HL-60/S4 treated with phorbol 12-myristate 13-acetate at 8.2 ng/mL for 4 days and 3 days (cell line): ENCODE results near the gene MICOS13.
"Not testable (repeated sequence)": the region's sequence is repeated elsewhere in the genome, so short reads cannot be mapped to it uniquely, and the experiment has no call there.

Source experiments
- in situ Hi-C: fragments of 300-500 bp; cut with MboI; formaldehyde crosslinking; loops from 2 replicates; pipeline ENCODE4 v1.15.0; 2022; ENCODE audit warnings: low sequenced_read_pairs

Gene MICOS13

GRCh38 chr19:5700455-5701092, 20.3 kb upstream of the MICOS13 start:
- in situ Hi-C loops: no loop called here

DNA sequence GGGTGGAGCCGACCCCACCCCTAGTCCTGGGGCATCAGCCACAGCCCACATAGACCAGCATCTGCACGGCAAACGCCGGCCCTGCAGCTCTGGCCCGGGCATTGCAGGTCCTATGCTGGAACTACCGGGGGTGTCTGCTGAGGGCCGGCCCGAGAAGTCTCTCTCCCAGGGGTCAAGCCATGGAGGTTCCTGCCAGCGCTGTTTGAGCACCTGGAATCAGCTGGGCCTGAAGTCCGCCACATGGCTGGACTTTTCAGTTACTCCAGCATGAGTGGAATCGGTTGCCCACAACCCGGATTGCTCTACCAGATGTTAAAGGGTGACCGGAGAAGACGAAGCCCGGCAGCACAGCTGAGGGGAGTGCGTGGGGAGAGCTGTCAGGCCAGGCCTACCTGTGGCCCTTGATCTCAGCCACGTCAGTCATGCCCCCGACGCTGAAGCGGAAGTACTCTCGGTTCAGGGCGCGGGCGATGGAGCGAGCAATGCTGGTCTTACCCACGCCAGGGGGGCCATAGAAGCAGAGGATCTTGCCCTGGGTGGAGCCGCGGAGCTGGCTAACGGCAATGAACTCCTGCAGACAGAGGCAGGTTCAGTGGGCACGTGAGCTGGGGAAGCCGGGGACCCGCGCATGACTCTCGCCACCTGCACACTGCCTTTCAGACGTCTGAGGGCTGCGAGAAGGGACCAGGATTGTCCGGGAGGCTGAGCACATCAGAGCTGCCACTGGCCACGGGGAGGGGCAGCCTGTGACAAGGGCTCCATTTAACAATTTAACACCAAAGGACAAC, 18.5 kb upstream of the MICOS13 start:
- in situ Hi-C loops: no loop called here

DNA sequence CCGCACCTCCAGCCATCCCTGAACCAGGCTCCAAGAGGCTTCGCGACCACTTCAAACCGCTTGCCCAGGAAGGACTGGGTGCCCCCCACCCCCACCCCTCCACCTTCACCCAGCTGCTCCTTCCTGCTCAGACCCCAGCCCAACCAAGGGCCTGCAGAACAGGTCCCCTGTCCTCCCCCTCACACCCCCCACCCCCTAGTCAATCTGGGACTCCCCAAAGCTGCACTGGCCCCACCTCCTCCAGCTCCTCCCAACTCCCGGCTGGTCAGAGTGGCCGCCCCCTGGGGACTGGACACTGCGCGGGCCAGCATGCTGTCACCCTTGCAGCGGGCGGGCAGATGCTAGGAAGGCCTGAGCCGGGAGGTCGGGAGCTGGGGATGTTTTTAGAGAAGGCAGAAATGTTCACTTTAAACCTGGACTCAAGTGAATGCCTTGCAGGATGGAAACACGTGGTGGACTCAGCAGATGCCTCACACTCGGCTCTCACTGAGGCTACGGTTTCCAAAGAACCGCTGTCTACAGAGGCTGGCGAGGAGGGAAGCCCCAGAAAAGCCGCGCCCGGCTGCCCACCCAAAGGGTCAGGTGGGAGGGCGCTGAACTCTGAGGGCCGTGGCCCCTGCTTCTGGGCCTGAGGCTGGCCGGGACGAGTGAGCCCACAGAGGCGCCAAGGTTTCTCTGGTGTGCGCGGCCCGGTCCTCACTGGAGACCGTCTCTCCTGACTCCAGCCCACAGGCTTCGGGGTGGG, 17.7 kb upstream of the MICOS13 start:
- in situ Hi-C loops: no loop called here

DNA sequence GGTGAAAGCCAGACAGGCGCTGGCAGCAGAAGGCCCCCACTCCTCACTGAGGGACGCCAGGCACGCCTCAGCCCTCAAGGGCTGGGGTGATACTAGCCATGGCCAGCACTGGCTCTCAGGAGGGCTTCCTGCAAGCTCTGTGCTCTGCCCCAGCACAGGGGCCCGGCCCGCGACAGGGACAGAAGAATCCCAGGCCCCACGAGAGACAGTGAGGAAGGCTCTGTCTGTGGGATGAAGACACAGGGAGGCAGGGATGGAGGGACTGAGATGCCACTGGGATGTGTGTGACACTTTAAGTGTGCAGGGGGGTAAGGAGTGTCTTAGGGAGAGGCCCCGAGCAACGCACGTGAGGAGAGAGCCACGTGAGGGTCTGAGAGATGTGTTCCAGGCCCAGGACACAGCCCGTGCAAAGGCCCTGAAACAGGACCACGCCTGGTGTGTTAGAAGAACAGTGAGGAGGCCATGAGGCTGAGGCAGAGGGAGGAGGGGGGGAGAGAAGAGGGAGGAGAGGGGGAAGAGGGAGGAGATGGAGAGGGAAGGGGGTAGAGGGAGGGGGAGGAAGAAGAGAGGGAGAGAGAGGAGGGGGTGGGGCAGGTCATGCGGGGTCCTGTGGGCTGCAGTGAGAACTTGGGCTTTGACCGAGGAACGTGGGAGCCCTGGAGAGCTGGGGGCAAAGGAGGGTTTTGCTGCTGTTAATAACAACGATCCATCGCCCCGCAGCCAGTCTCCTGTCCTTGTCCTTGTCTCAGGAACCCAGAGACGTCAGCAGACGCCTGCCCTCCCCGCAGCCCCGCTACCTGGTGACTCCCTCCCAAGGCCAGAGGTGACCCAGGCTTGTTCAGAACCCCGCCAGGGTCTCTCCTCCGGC, 16.9 kb upstream of the MICOS13 start:
- in situ Hi-C loops: no loop called here

GRCh38 chr19:5696196-5697021, 16.1 kb upstream of the MICOS13 start:
- in situ Hi-C loops: no loop called here

- in situ Hi-C loops: no loop called here
These were observed 15.4 kb upstream of the MICOS13 start for GRCh38 chr19:5695649-5696195.

DNA sequence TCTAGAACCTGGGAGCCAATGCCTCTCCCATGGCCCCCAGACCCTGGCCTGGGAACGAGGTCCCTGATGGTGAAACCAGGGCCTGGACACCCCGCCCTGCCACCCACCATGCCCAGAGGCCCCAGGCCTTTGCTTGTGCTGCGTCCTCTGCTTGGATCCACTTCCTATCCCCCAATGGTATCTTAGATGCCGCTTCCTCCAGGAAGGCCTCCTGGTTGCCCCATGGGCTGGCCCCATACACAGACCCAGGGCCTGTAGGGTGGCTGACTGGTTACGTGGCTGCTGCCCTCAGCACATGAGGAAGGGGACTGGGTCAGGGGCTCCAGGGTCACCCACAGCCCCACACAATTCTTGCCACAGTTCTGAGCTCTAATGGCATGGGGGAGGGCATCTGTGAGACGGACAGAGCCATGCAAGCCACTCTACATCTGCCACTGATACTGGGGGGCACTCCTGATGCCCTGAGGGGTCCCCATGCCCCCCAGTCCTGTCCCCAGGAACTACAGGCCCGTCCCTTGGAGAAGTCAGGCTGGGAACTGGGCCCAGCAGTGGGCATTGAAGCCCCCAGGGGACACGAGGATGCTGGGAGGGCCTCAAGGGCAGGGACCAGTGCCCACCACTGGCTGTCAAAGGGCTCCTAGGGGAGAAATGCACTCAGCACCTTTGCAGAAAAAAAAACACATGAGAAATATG, 14.8 kb upstream of the MICOS13 start:
- in situ Hi-C loops: no loop called here

- in situ Hi-C loops: no loop called here
These were observed 14.0 kb upstream of the MICOS13 start for GRCh38 chr19:5694167-5694955.

DNA sequence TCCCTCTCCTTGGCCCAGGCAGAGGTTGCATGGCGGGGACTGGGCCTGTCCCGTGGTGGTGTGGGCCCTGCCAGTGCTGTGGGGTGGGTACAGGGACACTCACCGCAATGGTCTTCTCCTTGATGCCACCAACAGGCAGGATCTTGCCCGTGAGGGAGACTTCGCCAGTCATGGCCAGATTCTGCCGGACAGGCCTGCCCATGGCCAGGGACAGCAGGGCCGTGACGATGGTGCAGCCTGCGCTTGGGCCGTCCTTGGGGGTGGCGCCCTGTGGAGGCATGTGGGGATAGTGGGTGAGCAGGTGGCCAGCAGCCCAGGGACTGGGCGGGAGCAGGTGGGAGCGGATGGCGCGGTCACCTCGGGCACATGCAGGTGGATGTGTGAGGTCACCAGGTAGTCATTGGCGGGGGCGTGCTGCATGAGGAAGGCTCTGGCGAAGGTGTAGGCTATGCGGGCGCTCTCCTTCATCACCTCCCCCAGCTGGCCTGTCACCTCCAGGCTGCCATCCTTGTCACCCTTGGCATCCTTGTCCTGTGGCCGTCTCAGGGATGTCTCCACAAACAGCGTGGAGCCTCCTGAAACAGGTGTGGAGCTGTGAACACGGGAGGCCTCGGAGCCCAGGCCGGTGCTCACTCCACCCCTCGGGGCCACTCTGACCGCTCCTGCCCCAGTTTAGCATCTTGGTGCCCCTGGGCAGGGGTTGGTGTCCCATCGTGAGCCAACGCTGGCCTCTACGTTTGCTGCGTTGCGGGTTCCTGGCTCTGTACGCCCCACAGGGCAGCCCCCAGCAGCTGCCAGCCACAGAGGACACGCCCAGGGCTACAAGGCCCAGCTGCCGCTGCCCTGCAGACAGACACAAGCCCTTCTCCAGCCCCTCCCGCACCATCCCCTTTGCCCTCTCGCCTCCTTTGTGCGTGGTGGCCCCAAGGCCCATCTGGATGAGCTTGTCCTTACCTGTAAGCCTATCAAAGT, 13.2 kb upstream of the MICOS13 start:
- in situ Hi-C loops: no loop called here

DNA sequence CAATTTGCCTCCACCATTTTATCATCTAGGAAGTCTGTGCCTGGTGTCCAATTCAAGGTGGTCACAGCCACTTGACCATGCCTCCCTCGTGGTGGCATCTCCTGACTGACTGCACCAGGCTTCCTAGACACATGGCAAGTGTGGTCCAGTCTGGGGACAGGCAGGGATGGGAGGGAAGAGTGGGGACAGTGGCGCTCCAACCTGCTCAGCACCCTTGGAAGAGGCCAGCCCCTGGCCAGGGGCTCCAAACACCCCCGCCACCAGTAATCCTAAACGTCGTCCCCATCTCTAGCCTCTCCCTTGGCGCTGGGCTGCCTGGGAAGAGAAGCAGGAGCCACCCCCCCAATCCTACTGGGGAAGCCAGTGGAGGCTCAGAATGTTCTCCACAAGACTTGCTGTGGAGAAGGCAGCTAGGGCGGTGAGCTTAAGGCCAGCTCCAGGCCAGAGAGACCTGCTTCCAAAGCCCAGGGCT, 12.4 kb upstream of the MICOS13 start:
- in situ Hi-C loops: no loop called here

DNA sequence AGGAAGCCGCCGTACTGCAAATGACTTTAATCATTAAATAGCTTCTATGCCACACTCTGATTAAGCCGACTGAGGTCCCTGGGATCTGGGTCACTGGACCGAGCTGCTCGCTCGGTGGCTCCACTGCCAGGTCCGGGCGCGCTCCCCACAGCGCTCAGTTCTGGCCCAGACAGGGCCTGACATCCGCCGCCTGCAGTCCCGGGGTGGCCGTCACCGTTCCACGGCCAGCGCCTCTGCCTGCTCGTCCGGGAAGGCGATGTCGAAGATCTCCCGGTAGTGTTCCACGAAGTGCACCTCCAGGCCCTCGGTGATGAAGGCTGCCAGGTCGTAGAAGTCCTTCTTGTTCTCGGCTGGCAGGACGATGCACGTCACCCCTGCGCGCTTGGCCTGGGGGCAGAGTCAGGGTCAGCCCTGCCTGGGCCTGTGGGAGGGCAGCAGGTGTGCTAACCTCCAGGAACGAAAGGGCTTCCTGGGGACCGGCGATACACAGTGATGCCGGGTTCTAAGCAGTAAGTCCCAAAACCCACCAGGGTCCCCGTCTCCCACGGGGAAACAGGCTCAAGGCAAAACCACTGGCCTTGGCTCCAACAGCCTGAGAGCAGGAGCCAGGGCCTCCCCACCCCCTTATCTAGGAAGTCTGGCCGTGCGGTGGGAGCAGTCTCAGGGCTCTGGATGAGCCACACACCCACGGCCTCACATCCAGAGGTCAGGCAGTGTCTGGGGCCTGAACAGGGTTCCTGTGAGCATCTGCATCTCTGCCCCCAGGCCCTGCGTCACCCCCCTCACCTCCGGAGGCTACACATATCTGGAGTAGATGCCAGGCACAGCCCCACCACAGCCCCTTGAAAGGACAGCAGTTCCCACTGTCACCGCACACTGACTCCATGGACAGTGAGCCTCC, 11.8 kb upstream of the MICOS13 start:
- in situ Hi-C loops: no loop called here

DNA sequence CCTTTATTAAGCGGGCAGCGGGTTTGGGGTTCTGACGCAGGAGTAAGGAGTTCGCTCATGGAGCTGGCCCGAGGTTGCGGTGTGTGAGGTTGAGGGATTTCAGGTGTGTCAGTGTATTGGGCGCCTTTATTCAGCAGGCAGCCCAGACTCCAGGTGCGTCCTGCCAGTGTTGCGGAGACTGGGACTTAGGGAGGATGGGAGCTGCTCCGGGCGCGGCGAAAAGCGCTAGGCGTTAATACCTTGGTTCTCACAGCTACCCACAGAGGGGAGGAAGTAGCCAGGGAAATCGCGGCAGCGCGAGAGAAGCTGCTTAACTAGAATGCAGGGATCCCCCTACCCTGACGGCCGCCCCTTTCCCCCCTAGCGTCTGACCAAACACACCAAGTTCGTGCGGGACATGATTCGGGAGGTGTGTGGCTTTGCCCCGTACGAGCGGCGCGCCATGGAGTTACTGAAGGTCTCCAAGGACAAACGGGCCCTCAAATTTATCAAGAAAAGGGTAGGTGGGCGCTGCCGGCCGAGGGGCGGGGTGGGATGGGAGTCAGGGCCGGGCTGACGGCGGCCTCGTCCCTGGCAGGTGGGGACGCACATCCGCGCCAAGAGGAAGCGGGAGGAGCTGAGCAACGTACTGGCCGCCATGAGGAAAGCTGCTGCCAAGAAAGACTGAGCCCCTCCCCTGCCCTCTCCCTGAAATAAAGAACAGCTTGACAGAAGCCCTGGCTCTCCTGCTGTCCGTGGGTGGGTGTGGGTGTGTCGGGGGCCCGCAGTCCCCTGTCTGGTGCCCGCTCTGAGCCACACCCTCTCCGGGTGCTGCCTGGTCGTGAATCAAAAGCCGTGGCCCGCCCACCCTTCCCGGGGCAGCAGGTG, 10.9 kb upstream of the MICOS13 start:
- in situ Hi-C loops: no loop called here

DNA sequence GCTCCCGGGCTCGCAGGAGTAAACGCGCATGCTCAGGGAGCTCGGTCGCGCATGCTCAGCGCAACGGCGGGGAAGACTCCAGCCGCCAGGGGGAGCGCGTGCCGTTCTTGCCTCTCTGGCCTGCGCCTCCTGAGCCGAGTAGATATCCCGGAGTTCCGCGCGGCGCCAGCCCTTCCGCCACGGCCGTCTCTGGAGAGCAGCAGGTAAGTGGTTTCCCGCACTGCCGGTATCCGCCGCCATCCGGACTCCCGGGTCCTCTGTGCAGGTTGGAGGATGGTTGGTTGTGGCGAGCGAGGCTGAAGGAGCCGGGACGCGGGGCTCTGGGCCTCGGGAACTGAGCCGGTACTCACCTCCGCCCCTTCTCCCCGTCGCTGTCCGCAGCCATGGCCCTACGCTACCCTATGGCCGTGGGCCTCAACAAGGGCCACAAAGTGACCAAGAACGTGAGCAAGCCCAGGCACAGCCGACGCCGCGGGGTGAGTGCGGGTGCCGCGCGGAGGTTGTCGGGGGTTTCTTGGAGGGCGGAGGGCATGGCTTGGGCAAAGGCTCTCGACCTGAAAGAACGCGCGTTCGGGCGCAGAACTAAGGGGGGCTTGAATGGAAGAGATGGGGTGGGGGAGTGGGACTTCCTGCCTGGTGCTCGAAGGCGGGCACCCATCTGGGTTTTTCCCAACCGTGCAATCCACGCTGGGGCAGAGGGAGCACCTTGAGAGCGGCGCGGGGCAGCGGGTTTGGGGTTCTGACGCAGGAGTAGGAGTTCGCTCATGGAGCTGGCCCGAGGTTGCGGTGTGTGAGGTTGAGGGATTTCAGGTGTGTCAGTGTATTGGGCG, 10.0 kb upstream of the MICOS13 start, which contains the start of gene RPL36:
Gene RPL36 (plus strand): TSS at position 171 of the 830 bp plus-strand sequence. CDS start 213 bp downstream, at position 384.
- in situ Hi-C loops: no loop called here

GRCh38 chr19:5688262-5688881, 8.1 kb upstream of the MICOS13 start:
- in situ Hi-C loops: not testable (repeated sequence)
